ENCODE results near the gene SLC2A10.

The SLC2A10 gene

GRCh38 chr20:46702447-46703203 is 6.8 kb upstream of the SLC2A10 start:
- no peak for DNase-seq (ENCODE audit: low read depth, low spot score)

GRCh38 chr20:46703435-46703834 is 6.0 kb upstream of the SLC2A10 start:
- DNase-seq (ENCODE audit: low read depth, low spot score): no peak

- DNase-seq (ENCODE audit: low read depth, low spot score): no peak
These were observed 4.6 kb upstream of the SLC2A10 start for GRCh38 chr20:46704714-46705377.

- DNase-seq (ENCODE audit: low read depth, low spot score): no peak
These were observed 4.1 kb upstream of the SLC2A10 start for GRCh38 chr20:46705378-46705729.

GRCh38 chr20:46706242-46706641 is 3.2 kb upstream of the SLC2A10 start:
- no peak for DNase-seq (ENCODE audit: low read depth, low spot score)

GRCh38 chr20:46708172-46708860 is 1.1 kb upstream of the SLC2A10 start:
- no peak for DNase-seq (ENCODE audit: low read depth, low spot score)

- no peak for DNase-seq (ENCODE audit: low read depth, low spot score)
These were observed 392 bp upstream of the SLC2A10 start for GRCh38 chr20:46709055-46709458.

- DNase-seq (ENCODE audit: low read depth, low spot score): no peak
These were observed 884 bp downstream of the SLC2A10 start for GRCh38 chr20:46710153-46710913.

GRCh38 chr20:46712056-46712636 is 2.7 kb downstream of the SLC2A10 start:
- DNase-seq (ENCODE audit: low read depth, low spot score): no peak

- DNase-seq (ENCODE audit: low read depth, low spot score): no peak
These were observed 4.7 kb downstream of the SLC2A10 start for GRCh38 chr20:46713957-46714834.

- DNase-seq (ENCODE audit: low read depth, low spot score): no peak
These were observed 5.9 kb downstream of the SLC2A10 start for GRCh38 chr20:46715292-46715756.

GRCh38 chr20:46717818-46718541 is 8.5 kb downstream of the SLC2A10 start:
- no peak for DNase-seq (ENCODE audit: low read depth, low spot score)

GRCh38 chr20:46720019-46720418 is 10.6 kb downstream of the SLC2A10 start:
- DNase-seq (ENCODE audit: low read depth, low spot score): no peak

GRCh38 chr20:46720776-46721425 is 11.5 kb downstream of the SLC2A10 start:
- DNase-seq (ENCODE audit: low read depth, low spot score): no peak

- DNase-seq (ENCODE audit: low read depth, low spot score): no peak
These were observed 12.0 kb downstream of the SLC2A10 start for GRCh38 chr20:46721476-46721875.

GRCh38 chr20:46722450-46722849 is 13.0 kb downstream of the SLC2A10 start:
- DNase-seq (ENCODE audit: low read depth, low spot score): no peak

- DNase-seq (ENCODE audit: low read depth, low spot score): no peak
These were observed 13.6 kb downstream of the SLC2A10 start for GRCh38 chr20:46723039-46723438.

GRCh38 chr20:46724343-46724959 is 15.0 kb downstream of the SLC2A10 start:
- no peak for DNase-seq (ENCODE audit: low read depth, low spot score)

All from activated naive CD8-positive, alpha-beta T cell treated with anti-CD3 and anti-CD28 coated beads, Interleukin-2, amount 50 U/mL, for 16 hours (primary cell).